GM12878 (cell line): ENCODE measurements around the gene LDHAL6B. TPM values are rescaled to one million over a fixed set of nuclear protein-coding genes. Genes with fewer than 3 reads are reported as not detected.

ENCODE experiments used
- ATAC-seq: fragments of 200-7000 bp; cut with Tn5 transposase; 3 replicates; pipeline ENCODE4 v1.9.1; 2020; ENCODE audit warnings: mild to moderate bottlenecking, moderate library complexity
- BruUV-seq: library from RNA; stranded (reverse); fragments of 400-500 nt; replicated peaks from 2 replicates; lab custom pipeline; 2021; lab: Mats Ljungman, UMichigan
- CTCF ChIA-PET: fragments of 300-600 bp; sonication (Branson Sonifier 250); formaldehyde crosslinking; extraction: SDS; loops from one replicate; lab custom pipeline; 2021; ENCODE audit warnings: inconsistent platforms; lab: Yijun Ruan, JAX
- POLR2A ChIA-PET: fragments of 350-600 bp; formaldehyde crosslinking; extraction: SDS; loops from one replicate; lab custom pipeline; 2021; ENCODE audit warnings: inconsistent platforms; lab: Charles Lee
- RAD21 ChIA-PET: fragments of 300-600 bp; sonication (Branson Sonifier 250); formaldehyde crosslinking; loops from one replicate; lab custom pipeline; 2023; ENCODE audit warnings: antibody characterized with exemption; ENCODE audit not compliant: unreplicated experiment; lab: Charles Lee
- SMC1A ChIA-PET: fragments of 300-600 bp; sonication (Branson Sonifier 250); formaldehyde crosslinking; loops from one replicate; lab custom pipeline; 2023; ENCODE audit not compliant: unreplicated experiment, uncharacterized antibody; lab: Charles Lee
- DNase-seq: peaks from one replicate; pipeline ENCODE4 v3.0.0-alpha.2; 2011; ENCODE audit warnings: low read depth, low spot score
- FAIRE-seq: peaks from 3 replicates; lab custom pipeline; 2011; peaks lifted over from hg19 to GRCh38; lab: Jason Lieb, UNC
- H2AFZ ChIP-seq: 2 replicates; pipeline ENCODE4 v1.6.0; 2011; ENCODE audit warnings: low read depth, low read length, control low read depth; ENCODE audit not compliant: control insufficient read depth
- H3K27ac ChIP-seq: 2 replicates; pipeline ENCODE4 v1.5.1; 2011; ENCODE audit warnings: control low read depth; ENCODE audit not compliant: control insufficient read depth, insufficient read depth
- H3K27me3 ChIP-seq, 2 experiments: replicated peaks in 1 of 2; 2 replicates each; pipeline versions ENCODE4 v1.6.0 to v1.6.1; 2011; ENCODE audit warnings: low read length in 1 of 2; ENCODE audit not compliant: control insufficient read depth in 2 of 2, insufficient read depth in 2 of 2
- H3K36me3 ChIP-seq, 2 experiments: 2 replicates each; pipeline ENCODE4 v1.5.1; 2011; ENCODE audit warnings: low read length in 1 of 2; ENCODE audit not compliant: control insufficient read depth in 2 of 2, insufficient read depth in 2 of 2
- H3K4me1 ChIP-seq: 2 replicates; pipeline ENCODE4 v1.6.1; 2011; ENCODE audit warnings: mild to moderate bottlenecking, low read length, moderate library complexity, mixed read lengths; ENCODE audit not compliant: control insufficient read depth, insufficient read depth
- H3K4me2 ChIP-seq: 2 replicates; pipeline ENCODE4 v1.6.0; 2011; ENCODE audit warnings: control low read depth; ENCODE audit not compliant: control insufficient read depth, insufficient read depth
- H3K4me3 ChIP-seq: fragments of 200-600 bp; sonication (generic); 2 replicates; pipeline ENCODE4 v1.5.1; 2016
- H3K79me2 ChIP-seq: 2 replicates; pipeline ENCODE4 v1.6.0; 2011; ENCODE audit warnings: low read length; ENCODE audit not compliant: control insufficient read depth, insufficient read depth
- H3K9ac ChIP-seq: 2 replicates; pipeline ENCODE4 v1.8.0; 2011; ENCODE audit warnings: low read length, control low read depth, mixed read lengths; ENCODE audit not compliant: control insufficient read depth, insufficient read depth
- H3K9me3 ChIP-seq: replicated peaks from 3 replicates; pipeline ENCODE4 v1.5.1; 2011; ENCODE audit warnings: mild to moderate bottlenecking, low read length; ENCODE audit not compliant: control insufficient read depth, insufficient read depth
- H4K20me1 ChIP-seq: 2 replicates; pipeline ENCODE4 v1.6.0; 2011; ENCODE audit not compliant: control insufficient read depth, insufficient read depth
- FOXK2 ChIP-seq: fragments of 450-650 bp; IDR thresholded peaks from 2 replicates; pipeline ENCODE4 v1.6.1; 2017; ENCODE audit warnings: mild to moderate bottlenecking, moderate library complexity
- MEF2A ChIP-seq: IDR thresholded peaks from 2 replicates; pipeline ENCODE4 v1.6.1; 2011; ENCODE audit warnings: low read depth, mild to moderate bottlenecking, low read length, moderate library complexity; ENCODE audit not compliant: insufficient read depth
- REST ChIP-seq: IDR thresholded peaks from 2 replicates; pipeline ENCODE4 v1.6.1; 2012; ENCODE audit warnings: mild to moderate bottlenecking, low read depth, low read length
- WGBS: methylation state at CpG from one replicate; pipeline ENCODE4 v1.1.6; 2016; ENCODE audit warnings: low lambda C conversion rate; ENCODE audit not compliant: insufficient replicate concordance, insufficient coverage; ENCODE audit errors: missing lambda C conversion rate; 5-methylcytosine and 5-hydroxymethylcytosine counted together
- in situ Hi-C: fragments of 300-500 bp; cut with MboI; formaldehyde crosslinking; loops from 9 replicates; pipeline ENCODE4 v1.14.3; 2018; ENCODE audit warnings: mixed read lengths
- intact Hi-C: fragments of 100-400 bp; cut with micrococcal nuclease; formaldehyde crosslinking; loops from one replicate; pipeline ENCODE4 v1.14.2; 2022; ENCODE audit not compliant: unreplicated experiment
- polyA plus RNA-seq, 11 experiments: library from polyadenylated mRNA; depleted of rRNA in 4 of 11; unstranded in 6 of 11; stranded (reverse) in 5 of 11; fragments of >200 nt; fragmentation: Nextera tagmentation in 4 of 11; fragmentation: Illumina TruSeq in 1 of 11; extraction: Ambion mirVana in 4 of 11; extraction: Trizol in 1 of 11; gene quantifications; 1 replicate in 1 of 11; 2 replicates in 10 of 11; pipeline versions ENCODE4 v1.2.1 to v1.2.3, GENCODE V29; 2011 to 2016; ENCODE audit warnings: inconsistent platforms in 2 of 11, missing spikeins in 2 of 11, low read depth in 1 of 11
- total RNA-seq, 4 experiments: library from RNA; depleted of rRNA in 3 of 4; stranded (reverse); fragments of >200 nt in 3 of 4; fragmentation: Illumina TruSeq in 1 of 4; extraction: Trizol in 1 of 4; gene quantifications; 2 replicates each; pipeline versions ENCODE4 v1.2.1 to v1.2.3, GENCODE V29; 2013 to 2021
- TF ChIP-seq, protein P1 (sequence below): fragments of 150-350 bp; IDR thresholded peaks from 2 replicates; pipeline ENCODE4 v1.6.1; 2016; ENCODE audit warnings: low read depth, low read length

LDHAL6B gene
- total and polyA plus RNA-seq, 10 of the 15 experiments (the other 5 are each of a cell fraction or from before 2014, with no cell fraction given), result 0.33 to 0.66 TPM; not detected in 8

- Histone ChIP-seq H3K36me3 (peaks cover 24 to 57% of the 10 kb centered on the region in 2 experiments), H3K9ac (no peak overlapping the region), H2AFZ (no peak overlapping the region), H4K20me1 (no peaks in the 10 kb centered on the region), H3K27me3 (no peaks in the 10 kb centered on the region), H3K4me2 (no peak overlapping the region), H3K4me3 (no peak overlapping the region), H3K27ac (no peak overlapping the region), H3K4me1 (no peaks in the 10 kb centered on the region), H3K79me2 (no peaks in the 10 kb centered on the region), H3K9me3 (no peaks in the 10 kb centered on the region; the same call in 2 of the 3 replicates)
- intact Hi-C loops (no loop called here), in situ Hi-C loops (no loop called here)
- ChIA-PET CTCF (interaction anchor here (1.0 kb wide), 1 partner anchor 57 kb away, joined by 3 read pairs; no protein-coding TSS in a partner anchor), RAD21 (no interaction called here), POLR2A (no interaction called here), SMC1A (no interaction called here)
- no TSS peak for BruUV-seq
- no peak for FAIRE-seq
- no peak for DNase-seq
- ATAC-seq, result no peak
- 91% methylated on average over 7 of the region's 7 CpGs for WGBS
- TF ChIP-seq, protein P1, sequence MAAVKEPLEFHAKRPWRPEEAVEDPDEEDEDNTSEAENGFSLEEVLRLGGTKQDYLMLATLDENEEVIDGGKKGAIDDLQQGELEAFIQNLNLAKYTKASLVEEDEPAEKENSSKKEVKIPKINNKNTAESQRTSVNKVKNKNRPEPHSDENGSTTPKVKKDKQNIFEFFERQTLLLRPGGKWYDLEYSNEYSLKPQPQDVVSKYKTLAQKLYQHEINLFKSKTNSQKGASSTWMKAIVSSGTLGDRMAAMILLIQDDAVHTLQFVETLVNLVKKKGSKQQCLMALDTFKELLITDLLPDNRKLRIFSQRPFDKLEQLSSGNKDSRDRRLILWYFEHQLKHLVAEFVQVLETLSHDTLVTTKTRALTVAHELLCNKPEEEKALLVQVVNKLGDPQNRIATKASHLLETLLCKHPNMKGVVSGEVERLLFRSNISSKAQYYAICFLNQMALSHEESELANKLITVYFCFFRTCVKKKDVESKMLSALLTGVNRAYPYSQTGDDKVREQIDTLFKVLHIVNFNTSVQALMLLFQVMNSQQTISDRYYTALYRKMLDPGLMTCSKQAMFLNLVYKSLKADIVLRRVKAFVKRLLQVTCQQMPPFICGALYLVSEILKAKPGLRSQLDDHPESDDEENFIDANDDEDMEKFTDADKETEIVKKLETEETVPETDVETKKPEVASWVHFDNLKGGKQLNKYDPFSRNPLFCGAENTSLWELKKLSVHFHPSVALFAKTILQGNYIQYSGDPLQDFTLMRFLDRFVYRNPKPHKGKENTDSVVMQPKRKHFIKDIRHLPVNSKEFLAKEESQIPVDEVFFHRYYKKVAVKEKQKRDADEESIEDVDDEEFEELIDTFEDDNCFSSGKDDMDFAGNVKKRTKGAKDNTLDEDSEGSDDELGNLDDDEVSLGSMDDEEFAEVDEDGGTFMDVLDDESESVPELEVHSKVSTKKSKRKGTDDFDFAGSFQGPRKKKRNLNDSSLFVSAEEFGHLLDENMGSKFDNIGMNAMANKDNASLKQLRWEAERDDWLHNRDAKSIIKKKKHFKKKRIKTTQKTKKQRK, result no peak
- TF ChIP-seq FOXK2 (no peak), MEF2A (no peak), REST (no peak)
These were observed 16.4 kb upstream of the LDHAL6B start for GRCh38 chr15:59190291-59190690.
